HG03558 (cell line): ENCODE measurements around the gene SLC25A33.
"Not testable (repeated sequence)": the region's sequence is repeated elsewhere in the genome, so short reads cannot be mapped to it uniquely, and the experiment has no call there.

ENCODE experiments used
- ATAC-seq: cut with Tn5 transposase; IDR thresholded peaks from one replicate; pipeline ENCODE4 v1.9.1; 2021; ENCODE audit warnings: moderate number of reproducible peaks; ENCODE audit not compliant: unreplicated experiment; ENCODE audit errors: extremely low read depth

Gene SLC25A33

DNA sequence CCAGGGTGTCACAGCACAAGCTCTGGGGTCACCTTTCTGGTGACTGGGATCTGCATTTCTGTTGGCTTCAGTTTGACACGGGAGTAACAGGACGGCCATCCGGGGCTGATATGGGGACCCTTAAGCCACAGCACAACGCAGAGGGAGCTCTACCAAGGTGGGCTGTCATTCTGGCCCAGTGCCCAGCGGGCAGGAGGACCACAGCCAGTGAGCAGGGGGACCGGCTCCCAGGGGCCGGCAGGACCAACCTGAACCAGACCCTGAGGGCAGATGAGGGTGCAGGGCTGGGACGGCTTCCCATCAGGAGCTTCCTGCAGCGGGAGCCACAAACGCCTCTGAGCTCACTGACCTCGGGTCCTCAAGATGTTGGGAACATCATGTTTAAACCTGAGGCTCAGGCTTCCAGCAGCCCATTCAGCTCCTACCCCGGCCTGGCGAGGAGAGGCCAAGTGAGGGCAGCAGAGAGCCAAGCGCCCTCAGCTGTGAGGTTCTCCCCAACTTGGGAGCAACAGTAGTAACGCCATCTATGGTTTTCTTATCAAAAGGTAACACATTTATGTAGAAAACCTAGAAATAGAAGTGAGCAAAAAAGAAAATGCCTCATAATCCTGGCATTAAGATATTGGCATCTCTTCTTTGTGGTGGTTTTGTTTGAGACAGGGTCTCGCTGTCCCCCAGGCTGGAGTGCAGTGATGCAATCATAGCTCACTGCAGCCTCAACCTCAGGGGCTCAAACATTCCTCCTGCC, 76.2 kb downstream of the SLC25A33 start:
- ATAC-seq: no peak

DNA sequence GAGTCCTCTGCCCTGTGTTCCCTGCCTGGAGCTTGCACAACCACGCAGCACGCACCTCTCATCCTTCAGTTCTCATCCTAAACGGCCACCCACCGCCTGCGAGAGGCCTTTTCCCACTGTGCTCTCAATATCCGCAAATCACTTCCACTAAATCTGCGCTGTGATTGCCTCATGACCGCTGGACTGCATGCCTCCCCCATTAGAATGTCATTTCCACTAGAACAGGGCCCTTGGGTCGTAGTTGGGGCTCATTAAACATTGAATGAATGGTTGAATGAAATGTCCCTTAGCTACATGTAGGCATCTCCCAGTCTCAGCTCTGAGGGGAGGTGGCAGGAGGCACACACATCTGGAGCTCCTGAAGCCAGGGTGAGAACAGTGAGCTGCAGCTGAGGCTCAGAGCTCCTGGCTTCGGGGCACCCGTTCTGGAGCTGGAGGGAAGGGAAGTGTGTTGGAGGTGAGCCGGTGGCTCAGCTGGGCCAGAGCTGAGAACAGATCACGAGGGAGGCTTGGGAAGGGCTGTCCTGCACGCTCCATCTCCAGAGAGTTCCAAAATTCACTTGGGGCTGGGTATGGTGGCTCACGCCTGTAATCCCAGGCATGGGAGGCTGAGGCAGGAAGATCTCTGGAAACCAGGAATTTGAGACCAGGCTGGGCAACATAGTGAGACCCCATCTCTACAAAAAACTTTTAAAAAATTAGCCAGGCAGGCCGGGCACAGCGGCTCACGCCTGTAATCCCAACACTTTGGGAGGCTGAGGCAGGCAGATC, 79.8 kb downstream of the SLC25A33 start:
- ATAC-seq: no peak

DNA sequence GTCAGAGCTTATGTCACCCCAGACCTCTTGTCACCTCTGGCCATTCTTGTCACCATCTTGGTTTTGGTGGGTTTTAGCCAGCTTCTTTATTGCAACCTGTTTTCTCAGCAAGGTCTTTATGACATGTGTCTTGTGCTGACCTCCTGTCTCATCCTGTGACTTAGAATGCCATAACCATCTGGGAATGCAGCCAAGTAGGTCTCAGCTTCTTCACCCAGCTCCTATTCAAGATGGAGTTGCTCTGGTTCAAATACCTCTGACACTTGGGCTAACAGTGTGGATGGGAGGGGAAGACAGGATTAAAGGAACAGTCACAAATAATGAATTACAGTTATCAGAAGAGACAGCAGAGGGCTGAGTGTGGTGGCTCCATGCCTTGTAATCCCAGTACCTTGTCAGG, 81.8 kb downstream of the SLC25A33 start:
- ATAC-seq: no peak

DNA sequence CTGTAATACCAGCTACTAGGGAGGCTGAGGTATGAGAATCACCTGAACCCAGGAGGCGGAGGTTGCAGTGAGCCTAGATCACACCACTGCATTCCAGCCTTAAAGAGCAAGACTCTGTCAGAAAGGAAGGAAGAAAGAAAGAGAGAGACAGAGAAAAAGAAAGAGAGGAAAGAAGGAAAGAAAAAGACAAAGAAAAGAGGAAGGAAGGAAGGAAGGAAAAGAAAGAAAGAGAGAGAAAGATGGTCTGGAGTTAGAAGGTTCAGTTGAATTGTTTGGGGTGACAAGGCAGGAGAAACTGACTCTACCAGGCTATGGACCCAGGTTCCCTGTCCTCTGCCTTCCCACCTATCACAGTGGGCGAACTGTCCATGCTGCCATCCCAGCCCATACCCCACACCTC, 84.8 kb downstream of the SLC25A33 start:
- no peak for ATAC-seq

DNA sequence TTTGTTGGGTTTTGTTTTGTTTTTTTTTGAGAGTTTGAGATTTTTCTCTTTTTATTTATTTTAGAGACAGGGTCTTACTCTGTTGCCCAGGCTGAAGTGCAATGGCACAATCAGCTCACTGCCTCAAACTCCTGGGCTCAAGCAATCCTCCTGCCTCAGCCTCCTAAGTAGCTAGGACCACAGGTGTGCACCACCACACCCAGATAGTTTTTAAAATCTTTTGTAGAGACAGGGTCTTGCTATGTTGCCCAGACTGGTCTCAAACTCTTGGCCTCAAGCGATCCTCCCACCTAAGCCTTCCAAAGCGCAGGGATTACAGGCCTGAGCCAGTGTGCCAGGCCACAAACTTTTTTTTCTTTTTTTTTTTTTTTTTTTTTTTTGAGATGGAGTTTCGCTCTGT, 85.8 kb downstream of the SLC25A33 start:
- ATAC-seq: not testable (repeated sequence)

DNA sequence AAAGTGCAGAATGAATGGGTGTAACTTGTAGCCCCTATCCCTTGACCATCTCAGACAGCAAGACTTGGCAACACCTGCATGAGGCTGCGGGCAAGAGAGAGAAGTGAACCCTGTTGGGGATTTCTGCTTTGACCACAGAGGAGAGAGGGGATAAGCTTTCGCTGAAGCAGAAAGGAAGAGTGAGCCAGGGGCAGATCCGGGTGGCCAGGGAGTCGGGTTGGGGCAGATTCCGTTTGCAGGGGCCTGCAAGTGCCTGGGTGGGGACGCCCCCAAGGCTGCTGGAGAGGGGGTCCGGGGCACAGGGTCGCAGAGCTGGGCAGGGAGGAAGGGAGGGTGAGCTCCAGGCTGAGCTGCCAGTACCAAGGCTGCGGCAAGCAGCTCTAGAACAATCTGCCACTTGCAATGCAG, 86.9 kb downstream of the SLC25A33 start:
- ATAC-seq: no peak

DNA sequence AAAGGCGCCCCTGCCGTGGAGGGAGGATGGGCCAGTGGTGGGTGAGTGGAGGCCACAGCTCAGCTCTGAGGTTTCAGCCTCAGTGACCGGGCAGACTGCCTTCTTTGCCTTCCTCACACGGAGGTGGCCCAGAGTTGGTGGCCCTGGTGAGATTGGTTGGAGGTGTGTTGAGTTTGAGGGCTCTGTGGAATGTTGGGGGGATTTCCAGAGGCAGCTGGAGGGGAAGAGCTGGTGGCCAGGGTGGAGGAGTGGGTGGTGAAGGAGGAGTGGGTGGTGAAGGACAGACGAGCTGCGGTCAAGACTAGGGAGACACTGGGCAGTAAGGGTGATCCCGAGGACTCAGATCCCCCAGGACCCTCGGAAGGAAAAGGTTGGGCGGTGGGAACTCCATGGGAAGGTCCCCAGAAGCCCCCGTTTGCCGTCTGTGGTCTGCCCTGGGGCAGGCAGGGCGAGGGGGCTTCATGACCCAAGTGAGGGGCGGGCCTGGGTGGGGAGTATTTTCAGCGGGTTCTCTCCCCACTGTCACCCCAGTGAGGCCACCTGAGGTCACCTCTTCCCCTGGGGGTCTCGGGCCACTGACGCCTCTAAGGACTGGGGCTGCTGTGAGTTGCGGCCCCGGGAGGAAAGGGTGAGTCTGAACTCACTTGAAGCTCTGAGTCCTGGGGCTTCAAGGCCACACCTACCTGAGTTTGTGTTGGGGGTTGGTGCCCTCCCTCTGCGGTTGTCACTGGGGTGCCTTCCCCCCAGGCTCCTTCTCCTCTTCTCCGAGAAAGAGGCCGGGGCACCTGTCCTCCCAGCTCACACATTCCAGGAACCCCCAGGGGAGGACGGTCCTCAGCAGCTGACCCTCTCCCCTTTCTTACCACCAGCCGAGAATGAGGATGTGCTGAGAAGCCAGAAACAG, 89.5 kb downstream of the SLC25A33 start:
- no peak for ATAC-seq

DNA sequence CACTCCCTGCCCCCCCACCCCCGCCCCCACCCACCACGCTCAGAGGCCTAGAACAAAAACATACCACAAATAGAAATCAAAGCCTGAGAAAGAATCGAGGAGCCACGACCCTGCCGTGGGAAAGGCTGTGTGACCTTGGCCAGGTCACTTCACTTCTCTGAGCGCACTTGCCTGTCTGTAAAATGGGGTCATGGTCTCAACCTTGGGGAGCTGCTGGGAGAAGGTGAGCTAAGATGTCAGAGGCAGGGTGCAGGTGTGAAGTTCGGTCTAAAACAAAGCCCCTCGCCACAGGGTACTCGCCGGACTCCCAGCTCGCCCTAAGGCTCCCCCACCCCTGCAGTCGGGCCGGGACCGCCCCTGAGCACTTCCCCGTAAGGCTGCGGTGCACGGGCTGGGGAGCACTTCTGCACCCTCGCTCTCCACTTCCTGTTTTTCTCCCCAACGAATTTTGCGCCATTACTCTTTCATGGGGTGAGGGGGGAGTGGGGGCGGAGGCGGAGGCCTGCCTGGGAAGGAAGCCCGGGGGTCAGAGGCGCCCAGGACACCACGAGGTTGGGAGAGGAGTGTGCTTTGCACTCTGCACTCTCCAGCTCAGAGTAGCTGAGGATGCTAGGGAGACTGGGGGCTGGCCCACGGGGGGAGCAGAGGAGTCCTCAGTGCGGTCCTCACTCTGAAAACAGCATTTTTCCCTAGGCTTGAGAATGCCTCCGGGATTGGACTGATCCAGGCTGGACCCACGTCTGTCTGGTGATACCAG, 90.4 kb downstream of the SLC25A33 start:
- no peak for ATAC-seq

DNA sequence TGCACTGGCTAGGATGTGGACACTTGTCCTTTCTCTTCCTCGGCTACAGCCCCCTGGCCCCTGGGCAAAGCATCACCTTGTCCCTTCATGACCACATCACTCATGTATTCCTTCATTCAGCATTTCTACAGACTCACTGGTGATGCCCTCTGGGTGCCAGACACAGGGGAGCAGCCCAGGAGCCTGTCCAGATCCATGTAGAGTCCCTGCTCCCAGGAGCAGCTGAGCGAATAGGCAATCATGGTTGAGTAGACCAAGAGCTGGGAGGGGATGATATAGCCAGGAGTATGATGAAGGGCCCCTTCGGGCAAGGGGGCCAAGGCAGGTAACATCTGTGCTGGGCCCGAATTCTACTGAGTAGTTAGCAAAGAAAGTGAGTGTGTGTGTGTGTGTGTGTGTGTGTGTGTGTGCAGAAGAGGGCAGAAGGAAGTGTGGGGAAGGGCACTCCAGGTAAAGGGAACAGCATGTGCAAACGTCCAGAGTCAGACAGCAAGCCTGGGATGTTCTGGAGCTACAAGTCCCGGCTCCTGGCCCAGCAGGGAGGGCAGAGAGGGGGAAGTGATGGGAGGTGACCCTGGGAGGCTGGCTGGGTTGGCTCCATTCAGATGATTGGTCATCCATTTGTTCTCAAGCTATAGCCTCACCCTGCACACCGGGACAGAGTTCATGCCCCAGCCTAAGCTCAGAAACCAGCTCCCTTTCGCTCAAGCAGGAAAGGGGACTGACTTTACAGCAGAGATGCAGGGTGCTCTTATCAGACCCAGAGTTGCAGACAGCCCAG, 91.3 kb downstream of the SLC25A33 start:
- no peak for ATAC-seq

DNA sequence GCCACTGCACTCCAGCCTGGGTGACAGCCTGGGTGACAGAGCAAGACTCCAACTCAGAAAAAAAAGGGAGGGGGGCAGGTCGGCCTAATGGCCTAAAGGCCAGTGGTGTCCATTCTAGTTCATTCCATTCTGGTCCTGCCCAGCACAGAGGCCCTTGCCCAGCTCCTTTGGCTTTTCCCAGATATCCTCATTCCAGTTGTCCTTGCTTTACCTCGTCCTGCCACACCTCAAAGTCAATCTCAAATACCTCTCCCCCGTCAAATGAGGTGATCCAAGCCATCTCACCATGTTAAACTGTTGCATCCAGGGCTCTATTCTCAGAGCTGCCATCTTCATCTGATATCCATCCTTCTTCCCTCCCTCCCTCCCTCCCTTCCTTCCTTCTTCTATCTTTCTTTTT, 92.3 kb downstream of the SLC25A33 start:
- no peak for ATAC-seq

DNA sequence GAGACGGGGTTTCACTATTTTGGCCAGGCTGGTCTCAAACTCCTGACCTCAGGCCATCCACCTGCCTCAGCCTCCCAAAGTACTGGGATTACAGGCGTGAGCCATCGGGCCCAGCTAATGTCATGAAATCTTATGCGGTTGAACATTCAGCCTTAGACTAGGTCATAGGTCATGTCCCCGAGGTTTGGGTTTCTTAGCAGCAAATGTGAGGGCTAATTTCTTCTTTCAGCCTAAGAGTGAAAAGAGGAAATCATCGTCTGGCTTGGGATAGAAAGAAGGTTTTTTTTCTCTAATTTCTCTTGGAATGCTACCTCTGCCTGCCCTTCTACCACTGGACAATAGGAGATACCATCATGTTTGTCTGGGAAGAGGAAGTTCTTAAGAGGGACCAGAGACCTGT, 94.2 kb downstream of the SLC25A33 start:
- ATAC-seq: no peak

DNA sequence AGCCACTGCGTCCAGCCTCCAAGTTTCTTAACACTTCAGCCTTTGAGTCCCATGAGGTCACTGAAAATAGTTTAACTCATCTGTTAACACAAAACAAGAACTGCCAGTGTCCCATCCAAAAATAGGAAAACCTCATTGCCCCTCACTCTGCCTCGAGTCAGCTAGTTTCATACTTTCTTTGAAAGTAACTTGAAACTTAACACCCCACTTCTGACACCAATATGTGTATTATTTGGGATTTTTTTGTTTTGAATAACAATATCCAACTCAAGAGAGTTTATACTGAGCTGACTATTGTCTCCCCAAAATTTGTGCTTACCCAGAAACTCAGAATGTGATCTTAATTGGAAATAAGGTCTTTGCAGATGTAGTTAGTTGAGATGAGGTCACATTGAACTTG, 95.3 kb downstream of the SLC25A33 start:
- no peak for ATAC-seq
